Hematopoietic multipotent progenitor cell treated with erythropoietin and hydrocortisone succinate and interleukin-3 and kit ligand, for 6 days (in vitro differentiated cells): ENCODE data around the gene SLC25A42.
A peak's percentile ranks its signal among the peaks of the same experiment; 100 is the strongest.
"Not testable (repeated sequence)": the region's sequence is repeated elsewhere in the genome, so short reads cannot be mapped to it uniquely, and the experiment has no call there.

ENCODE experiments used
- DNase-seq: peaks from one replicate; pipeline ENCODE4 v3.0.0-alpha.2; 2015

Gene SLC25A42

GRCh38 chr19:19107654-19108053, 43.9 kb downstream of the SLC25A42 start:
- no peak for DNase-seq

- DNase-seq = no peak
These were observed 45.8 kb downstream of the SLC25A42 start for GRCh38 chr19:19109601-19110000.

GRCh38 chr19:19110410-19111135, 46.8 kb downstream of the SLC25A42 start:
- DNase-seq = peak; percentile 68

- no peak for DNase-seq
These were observed 47.5 kb downstream of the SLC25A42 start for GRCh38 chr19:19111136-19111835.

- DNase-seq = no peak
These were observed 48.3 kb downstream of the SLC25A42 start for GRCh38 chr19:19111967-19112580.

- DNase-seq = peak; percentile 64
These were observed 49.3 kb downstream of the SLC25A42 start for GRCh38 chr19:19113040-19113626.

GRCh38 chr19:19115954-19116353, 52.2 kb downstream of the SLC25A42 start:
- peak; percentile 71 for DNase-seq

GRCh38 chr19:19119325-19120237, 55.8 kb downstream of the SLC25A42 start:
- DNase-seq = no peak

- peak; percentile 73 for DNase-seq
These were observed 56.8 kb downstream of the SLC25A42 start for GRCh38 chr19:19120308-19121231.

GRCh38 chr19:19121371-19121770, 57.6 kb downstream of the SLC25A42 start:
- DNase-seq = no peak

- no peak for DNase-seq
These were observed 59.1 kb downstream of the SLC25A42 start for GRCh38 chr19:19122902-19123301.

GRCh38 chr19:19123386-19123785, 59.6 kb downstream of the SLC25A42 start:
- DNase-seq = no peak

GRCh38 chr19:19126102-19126501, 62.3 kb downstream of the SLC25A42 start:
- no peak for DNase-seq

GRCh38 chr19:19131989-19132388, 68.2 kb downstream of the SLC25A42 start:
- no peak for DNase-seq

GRCh38 chr19:19132912-19133311, 69.1 kb downstream of the SLC25A42 start:
- DNase-seq = no peak

- no peak for DNase-seq
These were observed 70.2 kb downstream of the SLC25A42 start for GRCh38 chr19:19133985-19134384.

GRCh38 chr19:19134687-19135158, 70.9 kb downstream of the SLC25A42 start:
- DNase-seq = peak; percentile 71

GRCh38 chr19:19135713-19136112, 71.9 kb downstream of the SLC25A42 start:
- DNase-seq = not testable (repeated sequence)

- DNase-seq = peak; percentile 39
These were observed 73.8 kb downstream of the SLC25A42 start for GRCh38 chr19:19137556-19138108.

- DNase-seq = peak; percentile 99
These were observed 74.6 kb downstream of the SLC25A42 start, which contains the start of gene TMEM161A for GRCh38 chr19:19138109-19138981. TSS of gene TMEM161A (minus strand) at chr19:19138478. CDS start at chr19:19138428, 50 bp downstream.
